ENCODE results near the gene ATP2A2. TPM values are rescaled to one million over a fixed set of nuclear protein-coding genes. Genes with fewer than 3 reads are reported as not detected.

The ATP2A2 gene
- polyA plus RNA-seq, 1 donor (not counting 4 experiments of a cell fraction or from before 2014, with no cell fraction given), result 127 TPM

DNA sequence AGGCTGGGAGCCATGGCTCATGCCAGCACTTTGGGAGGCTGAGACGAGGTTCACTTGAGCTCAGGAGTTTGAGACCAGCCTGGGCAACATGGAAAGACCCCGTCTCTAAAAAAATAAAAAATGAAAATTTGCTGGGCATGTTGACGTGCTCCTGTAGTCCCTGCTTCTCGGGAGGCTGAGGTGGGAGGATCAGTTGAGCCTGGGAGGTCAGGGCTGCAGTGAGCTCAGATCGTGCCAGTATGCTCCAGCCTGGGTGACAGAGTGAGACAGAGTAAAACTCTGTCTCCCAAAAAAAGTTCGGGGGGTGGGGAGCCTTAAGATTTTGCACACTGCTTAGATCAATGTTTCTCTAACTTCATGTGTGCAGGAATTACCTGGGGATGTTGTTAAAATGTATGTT is 30.9 kb downstream of the ATP2A2 start:
- Histone ChIP-seq H3K4me2 (ENCODE audit: control insufficient read depth, extremely low read depth, insufficient read depth, low read depth, low read length) (no peak overlapping the region), H3K27me3 (ENCODE audit: control insufficient read depth, extremely low read depth, insufficient read depth, low read length) (no peaks in the 10 kb centered on the region), H3K9ac (ENCODE audit: control insufficient read depth, extremely low read depth, insufficient read depth, low read length) (no peak overlapping the region), H3K27ac (ENCODE audit: control insufficient read depth, insufficient read depth, low read length) (peak overlapping the region; percentile 7), H3K4me3 (ENCODE audit: control insufficient read depth in 2 of 3, extremely low read depth in 1 of 3, insufficient read depth in 2 of 3, low read depth in 1 of 3, low read length in 3 of 3) (no peak overlapping the region), H3K9me3 (ENCODE audit: control insufficient read depth, low read depth, low read length) (no peaks in the 10 kb centered on the region), H3K79me2 (ENCODE audit: control insufficient read depth, insufficient read depth, low read length) (peaks cover 93% of the 10 kb centered on the region), H3K36me3 (ENCODE audit: control insufficient read depth in 2 of 2, extremely low read depth in 1 of 2, insufficient read depth in 2 of 2, low read length in 2 of 2) (peaks cover 10 to 18% of the 10 kb centered on the region in 2 experiments), H2AFZ (ENCODE audit: control insufficient read depth, low read length) (no peak overlapping the region), H3K9me1 (ENCODE audit: control insufficient read depth, extremely low read depth, insufficient read depth, low read length) (peaks cover 3% of the 10 kb centered on the region), H3K4me1 (ENCODE audit: control insufficient read depth, extremely low read depth, insufficient read depth, low read length) (peaks cover 45% of the 10 kb centered on the region), H4K20me1 (ENCODE audit: control insufficient read depth, extremely low read depth, insufficient read depth, low read length) (peaks cover 5% of the 10 kb centered on the region)
- FAIRE-seq (no peak), DNase-seq (ENCODE audit: low read depth, low spot score) (no peak)
- dilution Hi-C loops (cut with MboI; ENCODE audit: extremely low pct_ligation_motif_present, low sequenced_read_pairs), result no loop called here
- TF ChIP-seq, protein P1, sequence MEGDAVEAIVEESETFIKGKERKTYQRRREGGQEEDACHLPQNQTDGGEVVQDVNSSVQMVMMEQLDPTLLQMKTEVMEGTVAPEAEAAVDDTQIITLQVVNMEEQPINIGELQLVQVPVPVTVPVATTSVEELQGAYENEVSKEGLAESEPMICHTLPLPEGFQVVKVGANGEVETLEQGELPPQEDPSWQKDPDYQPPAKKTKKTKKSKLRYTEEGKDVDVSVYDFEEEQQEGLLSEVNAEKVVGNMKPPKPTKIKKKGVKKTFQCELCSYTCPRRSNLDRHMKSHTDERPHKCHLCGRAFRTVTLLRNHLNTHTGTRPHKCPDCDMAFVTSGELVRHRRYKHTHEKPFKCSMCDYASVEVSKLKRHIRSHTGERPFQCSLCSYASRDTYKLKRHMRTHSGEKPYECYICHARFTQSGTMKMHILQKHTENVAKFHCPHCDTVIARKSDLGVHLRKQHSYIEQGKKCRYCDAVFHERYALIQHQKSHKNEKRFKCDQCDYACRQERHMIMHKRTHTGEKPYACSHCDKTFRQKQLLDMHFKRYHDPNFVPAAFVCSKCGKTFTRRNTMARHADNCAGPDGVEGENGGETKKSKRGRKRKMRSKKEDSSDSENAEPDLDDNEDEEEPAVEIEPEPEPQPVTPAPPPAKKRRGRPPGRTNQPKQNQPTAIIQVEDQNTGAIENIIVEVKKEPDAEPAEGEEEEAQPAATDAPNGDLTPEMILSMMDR (optimal IDR thresholded peaks at IDR 0.05 in 1 of 3, IDR thresholded peaks at IDR 0.05 in 1 of 3, conservative IDR thresholded peaks at IDR 0.05 in 1 of 3; ENCODE audit: extremely low read depth in 1 of 3, insufficient read depth in 2 of 3, low read length in 3 of 3), result no peak
- no peak for TF ChIP-seq EZH2 (IDR thresholded peaks at IDR 0.05; ENCODE audit: low read length)

DNA sequence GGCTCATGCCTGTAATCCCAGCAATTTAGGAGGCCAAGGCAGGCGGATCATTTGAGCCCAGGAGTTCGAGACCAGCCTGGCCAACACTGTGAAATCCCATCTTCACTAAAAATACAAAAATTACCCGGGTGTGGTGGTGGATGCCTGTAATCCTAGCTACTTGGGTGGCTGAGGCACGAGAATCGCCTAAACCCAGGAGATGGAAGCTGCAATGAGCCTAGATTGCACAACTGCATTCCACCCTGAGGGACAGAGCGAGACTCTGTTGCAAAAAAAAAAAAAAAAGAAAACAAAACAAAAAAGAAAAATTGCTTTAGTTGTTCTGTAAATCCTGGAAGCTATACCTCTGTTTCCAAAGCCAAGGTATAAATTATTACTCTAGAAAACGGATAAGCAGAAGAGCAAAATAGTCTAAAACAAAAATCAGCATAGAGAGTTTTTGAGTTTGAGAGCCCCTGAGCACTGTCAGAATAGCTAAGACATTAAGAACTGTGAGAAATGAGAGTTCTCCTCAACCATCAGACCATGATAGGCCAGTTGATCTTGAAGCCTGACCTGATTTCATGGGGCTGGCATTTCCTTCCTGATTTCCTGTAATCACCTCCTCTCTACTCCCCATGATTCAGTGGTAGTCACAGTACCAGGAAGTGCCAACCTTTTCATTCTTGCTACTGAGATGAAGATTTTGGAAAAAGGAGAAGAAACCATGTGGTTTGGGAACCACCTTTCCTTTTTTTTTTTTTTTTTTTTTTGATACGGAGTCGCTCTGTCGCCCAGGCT is 31.7 kb downstream of the ATP2A2 start:
- peak overlapping the region; percentile 48 for H3K27ac ChIP-seq (ENCODE audit: control insufficient read depth, insufficient read depth, low read length)
- H3K4me3 ChIP-seq (ENCODE audit: control insufficient read depth in 2 of 3, extremely low read depth in 1 of 3, insufficient read depth in 2 of 3, low read depth in 1 of 3, low read length in 3 of 3), result no peak overlapping the region
- DNase-seq (ENCODE audit: low read depth, low spot score) (no peak), FAIRE-seq (peak; percentile 86)
- dilution Hi-C loops (cut with MboI; ENCODE audit: extremely low pct_ligation_motif_present, low sequenced_read_pairs), result no loop called here
- no peak overlapping the region for H2AFZ ChIP-seq (ENCODE audit: control insufficient read depth, low read length)
- H3K4me2 ChIP-seq (ENCODE audit: control insufficient read depth, extremely low read depth, insufficient read depth, low read depth, low read length), result peak overlapping the region; percentile 26
- peak overlapping the region; percentile 20 for H3K9ac ChIP-seq (ENCODE audit: control insufficient read depth, extremely low read depth, insufficient read depth, low read length)
- H3K79me2 ChIP-seq (ENCODE audit: control insufficient read depth, insufficient read depth, low read length), result peaks cover 93% of the 10 kb centered on the region
- H3K4me1 ChIP-seq (ENCODE audit: control insufficient read depth, extremely low read depth, insufficient read depth, low read length), result peaks cover 38% of the 10 kb centered on the region
- TF ChIP-seq EZH2 (IDR thresholded peaks at IDR 0.05; ENCODE audit: low read length), result no peak
- H3K9me3 ChIP-seq (ENCODE audit: control insufficient read depth, low read depth, low read length), result no peaks in the 10 kb centered on the region
- peaks cover 5% of the 10 kb centered on the region for H4K20me1 ChIP-seq (ENCODE audit: control insufficient read depth, extremely low read depth, insufficient read depth, low read length)
- H3K27me3 ChIP-seq (ENCODE audit: control insufficient read depth, extremely low read depth, insufficient read depth, low read length), result no peaks in the 10 kb centered on the region
- H3K9me1 ChIP-seq (ENCODE audit: control insufficient read depth, extremely low read depth, insufficient read depth, low read length), result peaks cover 3% of the 10 kb centered on the region
- peaks cover 10 to 17% of the 10 kb centered on the region in 2 experiments for H3K36me3 ChIP-seq (ENCODE audit: control insufficient read depth in 2 of 2, extremely low read depth in 1 of 2, insufficient read depth in 2 of 2, low read length in 2 of 2)
